ENCODE data around the gene WDR7. TPM values are rescaled to one million over a fixed set of nuclear protein-coding genes. Genes with fewer than 3 reads are reported as not detected.

WDR7 gene
- total RNA-seq, 2 donors from 2014 or later: 22.3 to 24.0 TPM

GRCh38 chr18:56997200-56997599 lies 346.0 kb downstream of the WDR7 start:
- Histone ChIP-seq H3K4me1 (no peaks in the 10 kb centered on the region), H3K9me3 (no peaks in the 10 kb centered on the region), H3K36me3 (no peaks in the 10 kb centered on the region), H3K4me3 (no peak overlapping the region), H3K27ac (no peak overlapping the region), H3K27me3 (no peaks in the 10 kb centered on the region)
- DNase-seq (ENCODE audit: low spot score): no peak
- TF ChIP-seq CTCF (IDR thresholded peaks at IDR 0.05): no peak

GRCh38 chr18:56999823-57000222 lies 348.7 kb downstream of the WDR7 start:
- peaks cover 0 to 14% of the 10 kb centered on the region in 2 donors for H3K4me1 ChIP-seq
- no peak for TF ChIP-seq CTCF (IDR thresholded peaks at IDR 0.05)
- H3K4me3 ChIP-seq: no peak overlapping the region
- H3K9me3 ChIP-seq: no peaks in the 10 kb centered on the region
- no peak for DNase-seq (ENCODE audit: low spot score)
- H3K27ac ChIP-seq: no peak overlapping the region
- H3K36me3 ChIP-seq: no peaks in the 10 kb centered on the region
- H3K27me3 ChIP-seq: no peaks in the 10 kb centered on the region

- Histone ChIP-seq H3K9me3 (no peaks in the 10 kb centered on the region), H3K4me3 (no peak overlapping the region), H3K36me3 (no peaks in the 10 kb centered on the region), H3K4me1 (peaks cover 0 to 17% of the 10 kb centered on the region in 2 donors), H3K27me3 (no peaks in the 10 kb centered on the region), H3K27ac (peak overlapping the region in 1 of 2 donors; percentile 33)
- no peak for DNase-seq (ENCODE audit: low spot score)
- no peak for TF ChIP-seq CTCF (IDR thresholded peaks at IDR 0.05)
Observed at GRCh38 chr18:57002627-57003026, 351.5 kb downstream of the WDR7 start.

DNA sequence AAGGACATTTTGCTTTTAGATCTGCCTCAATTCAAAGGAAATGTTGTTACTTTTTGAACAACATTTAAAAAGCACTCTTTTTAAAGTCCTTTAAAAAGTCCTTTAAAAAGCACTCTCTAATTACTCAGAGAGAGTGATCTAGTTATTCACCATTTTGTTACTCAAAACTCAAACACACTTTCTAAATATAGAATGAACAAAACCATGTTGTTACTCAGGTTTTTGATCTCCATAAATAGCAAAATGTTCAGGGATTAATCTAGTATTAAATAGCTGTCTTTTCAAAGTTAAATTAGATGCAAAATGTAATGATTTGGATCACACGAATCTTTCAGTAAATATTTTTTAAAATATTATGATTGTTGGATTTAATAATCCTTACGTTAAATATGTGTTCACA lies 352.2 kb downstream of the WDR7 start:
- TF ChIP-seq CTCF (IDR thresholded peaks at IDR 0.05): no peak
- peaks cover 0 to 17% of the 10 kb centered on the region in 2 donors for H3K4me1 ChIP-seq
- no peak overlapping the region for H3K4me3 ChIP-seq
- no peaks in the 10 kb centered on the region for H3K36me3 ChIP-seq
- H3K27me3 ChIP-seq: no peaks in the 10 kb centered on the region
- DNase-seq (ENCODE audit: low spot score): no peak
- peak overlapping the region in 1 of 2 donors; percentile 33 for H3K27ac ChIP-seq
- no peaks in the 10 kb centered on the region for H3K9me3 ChIP-seq

DNA sequence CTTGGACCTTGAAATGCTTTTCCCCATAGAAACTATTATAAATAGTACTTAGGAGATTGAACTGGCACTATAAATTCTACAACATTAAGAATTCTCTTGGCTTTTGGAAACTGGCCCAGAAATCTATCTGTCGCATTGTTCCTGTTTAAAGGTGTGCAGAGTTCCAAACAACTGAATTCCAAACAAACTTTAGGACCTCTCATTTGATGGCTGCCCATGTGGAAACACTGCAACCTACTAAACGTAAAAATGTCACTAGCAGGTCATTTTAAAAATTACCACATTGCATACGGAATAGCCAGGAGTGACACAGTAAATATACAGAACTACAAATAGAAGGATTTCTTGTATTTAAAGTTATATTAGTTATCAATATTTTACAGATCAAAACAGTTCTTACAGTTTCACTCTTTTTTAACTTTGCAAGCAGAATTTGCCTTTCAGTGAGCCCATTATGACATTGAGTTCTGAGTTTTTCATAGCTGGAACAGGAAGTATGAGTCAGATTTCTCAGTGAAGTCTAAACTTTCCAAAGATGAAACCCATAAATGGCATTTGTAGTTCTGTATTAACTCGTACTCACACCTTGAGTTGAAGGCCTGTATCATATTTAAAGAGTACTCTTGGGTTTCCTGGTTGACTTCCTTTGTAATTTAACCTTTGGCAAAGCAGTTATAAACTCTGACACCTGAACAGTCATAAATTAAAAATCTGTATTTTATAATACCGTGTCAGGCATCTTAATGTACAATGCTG lies 353.4 kb downstream of the WDR7 start:
- H3K4me3 ChIP-seq: no peak overlapping the region
- no peaks in the 10 kb centered on the region for H3K27me3 ChIP-seq
- peaks cover 0 to 17% of the 10 kb centered on the region in 2 donors for H3K4me1 ChIP-seq
- no peaks in the 10 kb centered on the region for H3K36me3 ChIP-seq
- no peak overlapping the region for H3K27ac ChIP-seq
- no peak for DNase-seq (ENCODE audit: low spot score)
- H3K9me3 ChIP-seq: no peaks in the 10 kb centered on the region
- TF ChIP-seq CTCF (IDR thresholded peaks at IDR 0.05): no peak

Data from right atrium auricular region (tissue), 2 donors.